A549 (cell line): ENCODE measurements around the gene UMODL1. TPM values are rescaled to one million over a fixed set of nuclear protein-coding genes. Genes with fewer than 3 reads are reported as not detected.

ENCODE experiments used
- ATAC-seq, 2 experiments: fragments of 200-7000 bp in 1 of 2; fragments of >200 bp in 1 of 2; cut with Nextera tagmentation in 1 of 2; cut with Tn5 transposase in 1 of 2; 3 replicates each; pipeline versions ENCODE4 v1.8.0 to v1.9.1; 2018 to 2020; ENCODE audit warnings: mild to moderate bottlenecking in 1 of 2, moderate library complexity in 1 of 2
- CTCF ChIA-PET: fragments of 300-600 bp; sonication (Branson Sonifier 250); formaldehyde crosslinking; extraction: SDS; loops from one replicate; lab custom pipeline; 2021; ENCODE audit warnings: antibody characterized with exemption, inconsistent platforms; lab: Yijun Ruan, JAX
- POLR2A ChIA-PET: fragments of 350-600 bp; formaldehyde crosslinking; extraction: SDS; loops from one replicate; lab custom pipeline; 2021; ENCODE audit warnings: antibody characterized with exemption, inconsistent platforms; lab: Yijun Ruan, JAX
- DNase-seq, 2 experiments: peaks; one replicate each; pipeline versions ENCODE4 v3.0.0 to v3.0.0-alpha.2; 2011 to 2016; ENCODE audit warnings: low read depth in 1 of 2, low spot score in 1 of 2
- FAIRE-seq: peaks from 2 replicates; lab custom pipeline; 2011; peaks lifted over from hg19 to GRCh38; lab: Jason Lieb, UNC
- H3K27ac ChIP-seq, 2 experiments: fragments of >200 bp; sonication (Bioruptor Twin); formaldehyde crosslinking; 3 replicates each; pipeline ENCODE4 v1.5.1; 2016 to 2017
- H3K4me1 ChIP-seq: fragments of >200 bp; sonication (Bioruptor Twin); formaldehyde crosslinking; 3 replicates; pipeline ENCODE4 v1.6.1; 2016
- H3K4me2 ChIP-seq: fragments of >200 bp; sonication (Bioruptor Twin); formaldehyde crosslinking; 3 replicates; pipeline ENCODE4 v1.6.1; 2016
- H3K4me3 ChIP-seq: fragments of >200 bp; sonication (Bioruptor Twin); formaldehyde crosslinking; 3 replicates; pipeline ENCODE4 v1.5.1; 2016
- H3K9me3 ChIP-seq: fragments of >200 bp; sonication (Bioruptor Twin); formaldehyde crosslinking; 3 replicates; pipeline ENCODE4 v1.6.1; 2016
- BCL3 ChIP-seq: fragments of >200 bp; sonication (Bioruptor Twin); formaldehyde crosslinking; IDR thresholded peaks from 3 replicates; pipeline ENCODE4 v1.6.1; 2016
- CHD2 ChIP-seq: fragments of 150-350 bp; IDR thresholded peaks from 2 replicates; pipeline ENCODE4 v1.6.1; 2014; ENCODE audit warnings: low read length; ENCODE audit not compliant: partially characterized antibody
- CTCF ChIP-seq: fragments of >200 bp; sonication (Bioruptor Twin); formaldehyde crosslinking; IDR thresholded peaks from 3 replicates; pipeline ENCODE4 v1.5.1; 2016
- E2F6 ChIP-seq: IDR thresholded peaks from 2 replicates; pipeline ENCODE4 v1.6.1; 2012; ENCODE audit warnings: low read depth, borderline replicate concordance
- EHF ChIP-seq: fragments of 250-450 bp; sonication (Bioruptor Pico); IDR thresholded peaks from 2 replicates; pipeline ENCODE4 v1.5.0; 2020; ENCODE audit warnings: mild to moderate bottlenecking
- EHMT2 ChIP-seq: fragments of 200-600 bp; sonication (generic); IDR thresholded peaks from 2 replicates; pipeline ENCODE4 v1.6.1; 2016; ENCODE audit warnings: antibody characterized with exemption, low read depth, mild to moderate bottlenecking, moderate library complexity
- FOSL2 ChIP-seq, 2 experiments: fragments of 450-650 bp in 1 of 2; fragments of >200 bp in 1 of 2; sonication (Bioruptor Twin) in 1 of 2; formaldehyde crosslinking; IDR thresholded peaks; 2 replicates each; pipeline versions ENCODE4 v1.5.0 to v1.6.1; 2016 to 2020; ENCODE audit warnings: mild to moderate bottlenecking in 1 of 2, moderate library complexity in 1 of 2
- FOXS1 ChIP-seq: fragments of 250-450 bp; sonication (Bioruptor Pico); IDR thresholded peaks from 2 replicates; pipeline ENCODE4 v1.5.0; 2020; ENCODE audit warnings: mild to moderate bottlenecking, moderate library complexity
- HEYL ChIP-seq: fragments of 250-450 bp; sonication (Bioruptor Pico); IDR thresholded peaks from 2 replicates; pipeline ENCODE4 v1.8.0; 2021; ENCODE audit warnings: mild to moderate bottlenecking, moderate library complexity
- HOXB13 ChIP-seq: fragments of 250-450 bp; sonication (Bioruptor Pico); IDR thresholded peaks from 2 replicates; pipeline ENCODE4 v1.5.0; 2020; ENCODE audit warnings: low read depth, mild to moderate bottlenecking, moderate library complexity
- HOXB5 ChIP-seq: fragments of 250-450 bp; sonication (Bioruptor Pico); IDR thresholded peaks from 2 replicates; pipeline ENCODE4 v1.5.0; 2020; ENCODE audit warnings: mild to moderate bottlenecking, moderate library complexity
- JUN ChIP-seq, 2 experiments: fragments of >200 bp; sonication (Bioruptor Twin); formaldehyde crosslinking; IDR thresholded peaks; 2 replicates in 1 of 2; 3 replicates in 1 of 2; pipeline ENCODE4 v1.6.1; 2016 to 2017
- MAFK ChIP-seq: fragments of 450-650 bp; IDR thresholded peaks from 2 replicates; pipeline ENCODE4 v1.6.1; 2014; ENCODE audit not compliant: partially characterized antibody
- MAX ChIP-seq: IDR thresholded peaks from 2 replicates; pipeline ENCODE4 v1.6.1; 2012
- NR3C1 ChIP-seq: fragments of >200 bp; sonication (Bioruptor Twin); formaldehyde crosslinking; IDR thresholded peaks from 3 replicates; pipeline ENCODE4 v1.6.1; 2017
- PBX3 ChIP-seq: IDR thresholded peaks from 2 replicates; pipeline ENCODE4 v1.6.1; 2012
- PHF8 ChIP-seq: fragments of 200-600 bp; sonication (generic); IDR thresholded peaks from 2 replicates; pipeline ENCODE4 v1.6.1; 2016; ENCODE audit warnings: low read depth, mild to moderate bottlenecking, antibody characterized with exemption, moderate library complexity, borderline replicate concordance
- POLR2AphosphoS2 ChIP-seq: conservative IDR thresholded peaks from 2 replicates; pipeline ENCODE4 v1.6.1; 2012; ENCODE audit warnings: low read length, improper control_type of control experiment, inconsistent platforms
- RARB ChIP-seq: fragments of 250-450 bp; sonication (Bioruptor Pico); IDR thresholded peaks from 2 replicates; pipeline ENCODE4 v1.8.0; 2021; ENCODE audit warnings: mild to moderate bottlenecking, moderate library complexity
- RCOR1 ChIP-seq: fragments of 150-350 bp; IDR thresholded peaks from 2 replicates; pipeline ENCODE4 v1.6.1; 2014; ENCODE audit warnings: antibody characterized with exemption, low read length, low read depth
- REST ChIP-seq: fragments of 200-600 bp; sonication (generic); IDR thresholded peaks from 2 replicates; pipeline ENCODE4 v1.6.1; 2016; ENCODE audit warnings: antibody characterized with exemption, mild to moderate bottlenecking, moderate library complexity
- RFX5 ChIP-seq: fragments of 450-650 bp; IDR thresholded peaks from 2 replicates; pipeline ENCODE4 v1.7.1; 2014; ENCODE audit warnings: antibody characterized with exemption, mild to moderate bottlenecking, moderate library complexity
- ZFP36 ChIP-seq: fragments of 450-650 bp; IDR thresholded peaks from 2 replicates; pipeline ENCODE4 v1.6.1; 2014; ENCODE audit warnings: borderline replicate concordance; ENCODE audit not compliant: partially characterized antibody
- ZSCAN20 ChIP-seq: fragments of 250-450 bp; sonication (Bioruptor Pico); IDR thresholded peaks from 2 replicates; pipeline ENCODE4 v1.8.0; 2022; ENCODE audit warnings: mild to moderate bottlenecking, moderate library complexity
- WGBS: methylation state at CpG from one replicate; pipeline ENCODE4 v1.1.6; 2017; ENCODE audit errors: missing lambda C conversion rate; 5-methylcytosine and 5-hydroxymethylcytosine counted together
- polyA plus RNA-seq, 4 experiments: library from polyadenylated mRNA; depleted of rRNA in 3 of 4; stranded (reverse); fragments of >200 nt; fragmentation: RNase III in 1 of 4; extraction: RNeasy Plus Mini Kit Qiagen cat#74134 plus additional on column Dnase treatment in 1 of 4; gene quantifications; 2 replicates in 3 of 4; 3 replicates in 1 of 4; pipeline ENCODE4 v1.2.3, GENCODE V29; 2011 to 2017

UMODL1 gene
- polyA plus RNA-seq, 2 of the 4 experiments (the other 2 are of a cell fraction): not detected

GRCh38 chr21:42069327-42069726 lies 1.8 kb upstream of the UMODL1 start:
- Histone ChIP-seq H3K4me3 (no peak overlapping the region), H3K4me1 (no peaks in the 10 kb centered on the region), H3K4me2 (no peak overlapping the region), H3K9me3 (no peaks in the 10 kb centered on the region), H3K27ac (no peak overlapping the region)
- DNase-seq (no peak), ATAC-seq (no peak), FAIRE-seq (no peak)
- CTCF ChIA-PET: no interaction called here
- TF ChIP-seq HEYL (CRISPR knock-in tag) (no peak), RCOR1 (no peak), PHF8 (no peak), CHD2 (no peak), HOXB5 (CRISPR knock-in tag) (no peak), RARB (CRISPR knock-in tag) (no peak), E2F6 (no peak), JUN (IDR thresholded peaks at IDR 0.05) (no peak), POLR2AphosphoS2 (no peak), FOXS1 (CRISPR knock-in tag) (no peak), EHF (CRISPR knock-in tag) (no peak), CTCF (no peak), ZFP36 (no peak), EHMT2 (no peak), RFX5 (no peak), REST (no peak), ZSCAN20 (CRISPR knock-in tag) (no peak)
- WGBS: 31% methylated on average over 3 of the region's 3 CpGs
- POLR2A ChIA-PET: no interaction called here

- TF ChIP-seq BCL3 (no peak), MAX (no peak), HOXB13 (CRISPR knock-in tag) (no peak), MAFK (no peak), JUN (IDR thresholded peaks at IDR 0.05) (no peak), FOSL2 (IDR thresholded peaks at IDR 0.05) (no peak), FOSL2 (CRISPR knock-in tag; IDR thresholded peaks at IDR 0.05) (no peak), FOXS1 (CRISPR knock-in tag) (no peak), NR3C1 (no peak), CHD2 (no peak), POLR2AphosphoS2 (no peak), PBX3 (no peak), PHF8 (no peak)
- Histone ChIP-seq H3K4me3 (no peak overlapping the region), H3K9me3 (no peaks in the 10 kb centered on the region), H3K27ac (no peak overlapping the region), H3K4me2 (no peak overlapping the region), H3K4me1 (no peaks in the 10 kb centered on the region)
- ChIA-PET CTCF (no interaction called here), POLR2A (no interaction called here)
- WGBS: 31% methylated on average over 10 of the region's 10 CpGs
- FAIRE-seq (no peak), DNase-seq (no peak), ATAC-seq (no peak)
These were observed 1.3 kb upstream of the UMODL1 start for GRCh38 chr21:42069843-42070242.
